ENCODE data around the gene EFCAB13. TPM values are rescaled to one million over a fixed set of nuclear protein-coding genes. Genes with fewer than 3 reads are reported as not detected.

Gene EFCAB13, protein sequence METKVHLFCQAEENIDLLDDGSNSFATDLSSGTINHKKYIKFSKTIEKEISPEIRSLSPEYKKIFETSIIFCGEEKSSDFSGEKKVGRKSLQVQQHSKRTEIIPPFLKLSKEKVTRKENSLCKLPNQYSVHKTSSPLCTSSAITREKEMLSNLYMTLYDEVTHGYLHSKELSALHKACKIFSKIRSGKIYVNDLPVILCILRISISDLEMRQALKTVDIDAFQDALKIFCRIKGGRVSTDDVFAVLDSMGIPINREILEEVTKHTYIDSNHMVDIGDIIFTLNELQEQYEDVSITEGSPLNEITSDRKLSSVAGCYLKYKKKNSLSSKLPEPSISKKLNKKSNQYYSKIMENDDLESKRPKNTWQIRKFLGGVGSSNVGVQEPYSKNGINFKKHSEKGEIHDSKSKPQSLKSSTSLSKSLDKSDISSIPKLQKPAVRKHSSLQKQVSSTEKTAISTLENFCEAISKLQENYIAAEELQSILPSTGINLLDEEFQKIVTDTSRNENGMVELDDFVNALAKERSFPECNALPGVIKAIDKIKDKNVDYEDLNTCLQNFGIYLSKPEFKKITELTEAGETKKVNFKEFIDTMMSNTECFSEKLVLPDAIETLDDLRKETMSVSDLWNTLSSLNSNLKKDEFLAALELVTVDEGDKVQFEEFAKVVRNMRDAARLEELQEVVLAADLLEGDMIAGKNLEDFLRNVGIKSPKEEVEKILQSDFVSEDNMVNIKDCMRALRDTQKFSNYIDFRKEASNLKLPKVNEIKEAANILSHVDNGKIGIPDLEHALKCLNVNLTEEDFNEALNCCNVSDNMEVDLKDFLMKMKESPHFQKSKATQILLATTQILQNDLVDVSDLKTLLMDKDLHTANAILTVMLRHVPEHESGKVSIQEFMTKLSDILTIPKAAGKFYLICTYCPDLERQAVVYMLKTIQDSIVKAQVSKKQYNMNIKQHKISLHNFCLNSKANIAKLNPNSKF
- 1 to 10 TPM in 5 of 6 experiments, under 1 TPM in 1; 0.68 to 7.2 (median 3.2) TPM for total RNA-seq
- long read RNA-seq, partial matches to known transcripts = 0 of 1 reads
- long read RNA-seq, other reads (novel, unspliced or antisense) = 1 of 1 reads

DNA sequence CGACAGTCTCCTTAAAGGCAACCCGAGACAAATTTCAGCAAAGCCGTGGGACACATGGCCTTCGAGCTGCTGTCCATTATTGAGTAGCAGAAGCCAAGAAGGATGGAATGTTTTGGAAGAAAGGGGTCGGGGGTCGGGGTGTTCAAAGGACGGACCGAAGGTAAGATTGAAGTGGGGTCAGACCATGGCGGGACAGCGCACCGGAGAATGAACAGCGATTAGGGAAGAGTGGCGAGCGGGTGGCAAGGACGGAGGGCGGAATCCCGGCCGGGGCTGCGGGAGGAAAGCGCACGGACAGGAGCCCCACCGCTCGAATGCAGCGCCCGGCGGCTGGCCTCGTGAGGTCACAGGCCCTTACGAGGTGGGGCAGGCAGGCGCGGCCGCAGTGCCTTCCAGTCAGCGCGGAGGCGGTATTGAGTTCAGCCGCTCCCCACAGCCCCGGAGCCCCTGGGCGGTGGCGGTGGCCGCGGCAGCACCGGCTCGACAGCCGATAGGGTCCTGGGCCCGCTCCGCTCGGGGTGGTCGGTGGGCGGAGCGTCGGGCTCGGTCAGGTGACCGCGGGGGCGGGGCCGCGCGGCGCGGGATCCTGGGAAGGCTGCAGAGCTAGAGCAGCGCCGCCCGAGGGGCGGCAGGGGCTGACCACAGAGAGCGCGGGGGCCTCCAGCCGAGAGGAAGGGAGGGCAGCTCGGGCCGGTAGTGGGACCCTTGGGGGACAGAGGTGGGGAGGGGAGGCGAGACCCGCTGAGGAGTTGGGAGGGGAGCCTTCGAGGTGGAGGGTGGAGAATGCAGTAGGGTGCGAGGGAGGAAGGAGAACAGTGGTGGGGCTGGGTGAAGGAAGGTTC is at the start of gene EFCAB13:
TSS of gene EFCAB13 (plus strand) at position 574 of the 842 bp plus-strand sequence. CDS start 4,399 bp downstream, outside the sequence.
- under 1% methylated on average over 25 of the region's 72 CpGs for WGBS (ENCODE audit: insufficient coverage, low coverage, low lambda C conversion rate, missing lambda C conversion rate)
- peak; percentile 95 for TF ChIP-seq POLR2A (IDR thresholded peaks at IDR 0.05)
- TF ChIP-seq, protein P1, sequence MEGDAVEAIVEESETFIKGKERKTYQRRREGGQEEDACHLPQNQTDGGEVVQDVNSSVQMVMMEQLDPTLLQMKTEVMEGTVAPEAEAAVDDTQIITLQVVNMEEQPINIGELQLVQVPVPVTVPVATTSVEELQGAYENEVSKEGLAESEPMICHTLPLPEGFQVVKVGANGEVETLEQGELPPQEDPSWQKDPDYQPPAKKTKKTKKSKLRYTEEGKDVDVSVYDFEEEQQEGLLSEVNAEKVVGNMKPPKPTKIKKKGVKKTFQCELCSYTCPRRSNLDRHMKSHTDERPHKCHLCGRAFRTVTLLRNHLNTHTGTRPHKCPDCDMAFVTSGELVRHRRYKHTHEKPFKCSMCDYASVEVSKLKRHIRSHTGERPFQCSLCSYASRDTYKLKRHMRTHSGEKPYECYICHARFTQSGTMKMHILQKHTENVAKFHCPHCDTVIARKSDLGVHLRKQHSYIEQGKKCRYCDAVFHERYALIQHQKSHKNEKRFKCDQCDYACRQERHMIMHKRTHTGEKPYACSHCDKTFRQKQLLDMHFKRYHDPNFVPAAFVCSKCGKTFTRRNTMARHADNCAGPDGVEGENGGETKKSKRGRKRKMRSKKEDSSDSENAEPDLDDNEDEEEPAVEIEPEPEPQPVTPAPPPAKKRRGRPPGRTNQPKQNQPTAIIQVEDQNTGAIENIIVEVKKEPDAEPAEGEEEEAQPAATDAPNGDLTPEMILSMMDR (IDR thresholded peaks at IDR 0.05) = peak; percentile 18 to 40 (median 24)
- no peaks in the 10 kb centered on the region for H3K36me3 ChIP-seq
- DNase-seq (peak; percentile 94 to 95 (median 95)), ATAC-seq (peak; percentile 93 to 98 (median 96))
- intact Hi-C loops (cut with DNase I) = no loop called here
- peaks cover 0 to 6% (median 0%) of the 10 kb centered on the region in 4 donors for H3K4me1 ChIP-seq
- H3K27me3 ChIP-seq = no peaks in the 10 kb centered on the region
- H3K27ac ChIP-seq = peak within 1 kb of the TSS; percentile 84 to 92 (median 86)
- peak within 1 kb of the TSS; percentile 52 to 70 (median 61) for H3K4me3 ChIP-seq
- no peaks in the 10 kb centered on the region for H3K9me3 ChIP-seq

- WGBS (ENCODE audit: insufficient coverage, low coverage, low lambda C conversion rate, missing lambda C conversion rate) = 80% methylated on average over 3 of the region's 5 CpGs
- Histone ChIP-seq H3K27me3 (no peaks in the 10 kb centered on the region), H3K9me3 (no peaks in the 10 kb centered on the region), H3K4me1 (peaks cover 0 to 32% (median 12%) of the 10 kb centered on the region in 4 donors), H3K4me3 (no peak overlapping the region), H3K36me3 (no peaks in the 10 kb centered on the region), H3K27ac (peak overlapping the region in 1 of 3 donors; percentile 56)
- TF ChIP-seq POLR2A (IDR thresholded peaks at IDR 0.05) = no peak
- TF ChIP-seq, protein P1 (IDR thresholded peaks at IDR 0.05) = no peak
- DNase-seq (no peak), ATAC-seq (no peak)
- intact Hi-C loops (cut with DNase I) = no loop called here
These were observed 49.3 kb upstream of the EFCAB13 start for GRCh38 chr17:47274319-47275069.

DNA sequence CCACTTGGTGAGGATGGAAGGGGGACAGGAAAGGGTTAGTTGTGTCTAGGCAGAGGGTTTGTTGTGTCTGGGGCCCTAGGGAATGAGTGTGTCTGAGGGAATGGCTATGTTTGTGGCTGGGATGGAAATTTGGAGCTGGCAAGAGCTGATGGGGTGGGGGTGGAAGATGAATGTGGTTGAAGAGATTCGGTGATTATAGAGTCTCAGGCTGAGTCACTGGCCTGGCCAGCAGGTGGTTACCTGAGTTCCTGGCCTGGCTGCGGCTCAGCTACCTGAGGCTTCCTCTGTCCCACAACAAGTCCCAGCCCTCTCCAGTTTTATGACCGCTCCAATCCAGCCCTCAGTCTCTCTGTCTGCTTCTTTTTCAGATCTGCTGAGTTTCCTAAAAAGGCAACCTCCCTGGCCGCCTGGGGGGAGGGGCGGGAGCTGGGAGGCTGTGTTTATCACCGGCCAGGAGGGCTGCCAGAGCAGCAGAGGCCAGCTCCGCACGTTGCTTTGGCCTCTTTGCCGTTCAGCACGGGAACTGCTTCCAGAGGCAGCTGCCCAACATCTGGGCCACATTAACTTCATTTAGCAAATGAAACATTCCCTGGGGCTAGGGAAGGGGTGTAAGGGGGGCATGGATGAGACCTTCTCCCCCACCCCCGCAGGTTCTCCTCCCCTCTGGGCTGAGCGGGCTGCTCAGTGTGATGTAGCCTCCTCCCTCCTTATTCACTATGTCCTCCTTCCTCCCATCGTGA is 48.3 kb upstream of the EFCAB13 start:
- H3K4me1 ChIP-seq = peaks cover 0 to 32% (median 12%) of the 10 kb centered on the region in 4 donors
- intact Hi-C loops (cut with DNase I) = no loop called here
- no peaks in the 10 kb centered on the region for H3K27me3 ChIP-seq
- no peak for TF ChIP-seq POLR2A (IDR thresholded peaks at IDR 0.05)
- TF ChIP-seq, protein P1 (IDR thresholded peaks at IDR 0.05) = no peak
- H3K9me3 ChIP-seq = no peaks in the 10 kb centered on the region
- H3K4me3 ChIP-seq = no peak overlapping the region
- 25% methylated on average over 8 of the region's 13 CpGs for WGBS (ENCODE audit: insufficient coverage, low coverage, low lambda C conversion rate, missing lambda C conversion rate)
- ATAC-seq (peak; percentile 70 to 89 (median 80)), DNase-seq (peak; percentile 71 to 92 (median 88))
- peak overlapping the region; percentile 14 to 56 (median 32) for H3K27ac ChIP-seq
- no peaks in the 10 kb centered on the region for H3K36me3 ChIP-seq

Data from right lobe of liver (tissue), 6 donors.